Kidney tubule cell (primary cell): ENCODE data around the gene GAK.

Experiments
- DNase-seq: peaks from one replicate; pipeline ENCODE4 v3.0.0-alpha.2; 2018; ENCODE audit warnings: low spot score

GAK gene

GRCh38 chr4:964346-965025 is 32.4 kb upstream of the GAK start:
- DNase-seq = no peak

- DNase-seq = no peak
Measured at GRCh38 chr4:963276-964225, 31.4 kb upstream of the GAK start.

- no peak for DNase-seq
Measured at GRCh38 chr4:962231-963208, 30.4 kb upstream of the GAK start.

GRCh38 chr4:961351-962230 is 29.5 kb upstream of the GAK start:
- no peak for DNase-seq

GRCh38 chr4:960636-961350 is 28.7 kb upstream of the GAK start:
- DNase-seq = no peak

- DNase-seq = no peak
Measured at GRCh38 chr4:960140-960635, 28.1 kb upstream of the GAK start.

- DNase-seq = no peak
Measured at GRCh38 chr4:959338-960139, 27.4 kb upstream of the GAK start.

- no peak for DNase-seq
Measured at GRCh38 chr4:958696-959337, 26.7 kb upstream of the GAK start.

- no peak for DNase-seq
Measured at GRCh38 chr4:958314-958665, 26.2 kb upstream of the GAK start.

- no peak for DNase-seq
Measured at GRCh38 chr4:957581-958313, 25.6 kb upstream of the GAK start.

- no peak for DNase-seq
Measured at GRCh38 chr4:957231-957580, 25.1 kb upstream of the GAK start.

- no peak for DNase-seq
Measured at GRCh38 chr4:956531-957230, 24.6 kb upstream of the GAK start.

- no peak for DNase-seq
Measured at GRCh38 chr4:955931-956381, 23.8 kb upstream of the GAK start.

GRCh38 chr4:955161-955921 is 23.2 kb upstream of the GAK start:
- DNase-seq = no peak

GRCh38 chr4:954211-955020 is 22.3 kb upstream of the GAK start:
- DNase-seq = no peak

- no peak for DNase-seq
Measured at GRCh38 chr4:953574-953915, 21.4 kb upstream of the GAK start.
